IMR-90 (cell line): ENCODE data around the gene RAPGEF2.

Experiments
- BHLHE40 ChIP-seq: fragments of 150-350 bp; IDR thresholded peaks from 2 replicates; pipeline ENCODE4 v1.6.1; 2016; ENCODE audit warnings: mild to moderate bottlenecking, low read depth, low read length
- CTCF ChIP-seq: conservative IDR thresholded peaks from 2 replicates; pipeline ENCODE4 v1.5.1; 2012; ENCODE audit warnings: mild to moderate bottlenecking, low read depth, low read length, improper control_type of control experiment
- ELK1 ChIP-seq: fragments of 150-350 bp; IDR thresholded peaks from 2 replicates; pipeline ENCODE4 v1.6.1; 2016; ENCODE audit warnings: low read depth, mild to moderate bottlenecking, low read length, moderate library complexity, borderline replicate concordance
- FOS ChIP-seq: fragments of 150-350 bp; IDR thresholded peaks from 2 replicates; pipeline ENCODE4 v1.6.1; 2016; ENCODE audit warnings: low read depth, low read length
- MAZ ChIP-seq: IDR thresholded peaks from 2 replicates; pipeline ENCODE4 v1.6.1; 2012; ENCODE audit warnings: low read depth, mild to moderate bottlenecking, low read length, improper control_type of control experiment, moderate library complexity, borderline replicate concordance
- POLR2A ChIP-seq: IDR thresholded peaks from 2 replicates; pipeline ENCODE4 v1.6.1; 2012; ENCODE audit warnings: mild to moderate bottlenecking, low read depth, low read length
- RAD21 ChIP-seq: IDR thresholded peaks from 2 replicates; pipeline ENCODE4 v1.6.1; 2012; ENCODE audit warnings: low read length, improper control_type of control experiment
- RCOR1 ChIP-seq: IDR thresholded peaks from 2 replicates; pipeline ENCODE4 v1.6.1; 2012; ENCODE audit warnings: mild to moderate bottlenecking, low read length, improper control_type of control experiment; ENCODE audit not compliant: insufficient replicate concordance
- RFX5 ChIP-seq: IDR thresholded peaks from 2 replicates; pipeline ENCODE4 v1.8.0; 2012; ENCODE audit warnings: low read depth, mild to moderate bottlenecking, low read length, moderate library complexity
- USF2 ChIP-seq: fragments of 150-350 bp; IDR thresholded peaks from 2 replicates; pipeline ENCODE4 v1.6.1; 2017; ENCODE audit warnings: mild to moderate bottlenecking, antibody characterized with exemption, low read length, low read depth

GRCh38 chr4:159293811-159294515 lies 191.1 kb downstream of the RAPGEF2 start:
- TF ChIP-seq BHLHE40: no peak
- no peak for TF ChIP-seq MAZ
- no peak for TF ChIP-seq CTCF
- TF ChIP-seq RAD21: no peak
- TF ChIP-seq FOS: no peak
- TF ChIP-seq ELK1: no peak
- TF ChIP-seq POLR2A: no peak
- TF ChIP-seq RFX5: no peak
- TF ChIP-seq USF2: no peak
- TF ChIP-seq RCOR1: no peak
